Measurements from ENCODE around the gene SLC29A4.

SLC29A4 gene

DNA sequence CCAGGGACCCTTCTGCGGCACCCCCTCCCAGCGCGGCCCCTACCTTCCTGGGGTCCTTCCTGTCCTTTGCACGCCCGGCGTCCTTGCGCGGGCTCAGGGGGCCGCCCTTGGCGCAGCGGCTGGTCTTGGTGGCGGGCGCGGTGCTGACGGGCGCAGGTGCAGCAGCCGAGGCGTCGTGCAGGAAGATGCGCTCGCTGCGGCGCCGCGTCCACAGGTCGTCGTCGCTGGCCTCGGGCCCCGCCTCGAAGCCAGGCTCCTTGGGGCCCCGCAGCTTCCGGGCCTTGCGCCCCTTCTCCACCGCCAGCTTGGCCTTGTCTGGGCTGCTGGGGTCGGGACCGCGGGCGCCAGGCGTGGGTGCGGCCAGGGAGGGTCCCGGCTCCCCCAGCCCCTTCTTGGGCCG, 49.8 kb downstream of the SLC29A4 start:
- no peak for FAIRE-seq

GRCh38 chr7:5333121-5334045, 50.6 kb downstream of the SLC29A4 start:
- no peak for FAIRE-seq

DNA sequence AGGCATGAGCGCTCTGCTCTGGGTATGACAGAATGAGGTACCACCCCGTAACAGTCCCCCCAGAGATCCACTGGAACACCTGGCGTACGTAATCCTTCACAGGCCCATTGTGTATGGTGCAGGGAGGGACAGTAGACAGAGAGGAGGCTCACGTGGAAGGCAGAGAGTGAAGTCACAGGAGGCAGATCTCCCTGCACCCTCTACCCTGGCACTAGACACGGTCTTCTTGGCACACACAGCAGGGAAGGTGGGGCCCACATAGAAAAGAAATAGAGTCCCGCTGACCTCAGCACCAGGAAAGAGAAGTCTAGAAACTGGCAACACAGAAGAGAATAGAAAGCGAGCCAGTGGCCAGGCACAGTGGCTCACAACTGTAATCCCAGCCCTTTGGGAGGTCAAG, 51.9 kb downstream of the SLC29A4 start:
- no peak for FAIRE-seq

GRCh38 chr7:5337047-5337446, 54.3 kb downstream of the SLC29A4 start:
- no peak for FAIRE-seq

GRCh38 chr7:5339955-5340354, 57.2 kb downstream of the SLC29A4 start:
- FAIRE-seq, result no peak

DNA sequence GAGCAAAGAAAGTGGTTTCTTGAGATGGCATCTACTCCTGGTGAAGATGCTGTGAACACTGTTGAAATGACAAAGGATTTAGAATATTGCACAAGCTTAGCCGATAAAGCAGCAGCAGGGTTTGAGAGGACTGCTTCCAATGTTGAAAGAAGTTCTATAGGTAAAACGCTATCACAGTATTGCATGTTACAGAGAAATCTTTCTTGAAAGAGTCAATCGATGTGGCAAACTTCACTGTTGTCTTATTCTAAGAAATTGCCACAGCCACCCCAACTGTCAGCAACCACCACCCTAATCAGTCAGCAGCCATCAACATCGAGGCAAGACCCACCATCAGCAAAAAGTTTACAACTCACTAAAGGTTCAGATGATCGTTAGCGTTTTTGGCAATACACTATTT, 59.9 kb downstream of the SLC29A4 start:
- no peak for FAIRE-seq

GRCh38 chr7:5343884-5344283, 61.1 kb downstream of the SLC29A4 start:
- no peak for FAIRE-seq

DNA sequence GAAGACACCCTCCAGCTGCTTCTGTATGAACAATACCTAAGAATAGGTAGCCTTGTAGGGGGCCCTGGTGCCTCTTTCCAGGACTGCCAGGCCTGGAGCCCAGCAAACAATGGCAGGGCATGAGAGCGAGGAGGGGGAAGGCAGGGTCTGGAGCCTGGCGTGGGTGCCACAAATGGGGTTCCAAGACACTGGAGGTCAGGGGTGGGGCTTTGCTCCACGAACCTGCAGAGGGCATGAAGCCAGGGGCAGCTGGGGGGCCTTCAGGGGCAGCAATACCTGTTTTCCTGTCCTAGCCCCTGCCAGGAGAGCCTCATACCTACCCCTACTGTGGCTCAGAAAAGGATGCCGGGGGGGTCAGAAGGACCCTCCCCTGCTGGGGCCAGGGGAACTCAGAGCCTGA, 61.6 kb downstream of the SLC29A4 start:
- FAIRE-seq, result no peak

- no peak for FAIRE-seq
Observed at GRCh38 chr7:5345171-5345570, 62.4 kb downstream of the SLC29A4 start.

- FAIRE-seq, result no peak
Observed at GRCh38 chr7:5345671-5346070, 62.9 kb downstream of the SLC29A4 start.

GRCh38 chr7:5348134-5349004, 65.6 kb downstream of the SLC29A4 start:
- FAIRE-seq, result no peak

DNA sequence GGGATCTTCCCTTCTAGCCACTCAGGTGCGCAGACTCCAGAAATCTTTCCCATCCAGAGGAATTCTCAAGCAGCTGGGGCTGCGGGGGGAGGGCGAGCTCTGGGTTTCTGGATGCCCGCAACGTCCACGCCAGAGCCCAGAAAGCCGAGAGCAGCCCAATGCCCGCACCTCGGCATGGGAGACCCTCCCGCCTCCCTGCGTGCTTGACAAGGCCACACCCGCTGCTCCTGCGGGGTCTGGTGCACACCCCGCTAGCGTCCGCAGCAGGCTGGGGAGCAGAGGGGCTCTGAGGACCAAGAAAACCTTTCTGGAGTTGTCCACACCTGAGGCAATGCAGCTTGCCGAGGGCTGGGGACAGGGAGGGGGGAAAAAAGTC, 66.2 kb downstream of the SLC29A4 start:
- no peak for FAIRE-seq

DNA sequence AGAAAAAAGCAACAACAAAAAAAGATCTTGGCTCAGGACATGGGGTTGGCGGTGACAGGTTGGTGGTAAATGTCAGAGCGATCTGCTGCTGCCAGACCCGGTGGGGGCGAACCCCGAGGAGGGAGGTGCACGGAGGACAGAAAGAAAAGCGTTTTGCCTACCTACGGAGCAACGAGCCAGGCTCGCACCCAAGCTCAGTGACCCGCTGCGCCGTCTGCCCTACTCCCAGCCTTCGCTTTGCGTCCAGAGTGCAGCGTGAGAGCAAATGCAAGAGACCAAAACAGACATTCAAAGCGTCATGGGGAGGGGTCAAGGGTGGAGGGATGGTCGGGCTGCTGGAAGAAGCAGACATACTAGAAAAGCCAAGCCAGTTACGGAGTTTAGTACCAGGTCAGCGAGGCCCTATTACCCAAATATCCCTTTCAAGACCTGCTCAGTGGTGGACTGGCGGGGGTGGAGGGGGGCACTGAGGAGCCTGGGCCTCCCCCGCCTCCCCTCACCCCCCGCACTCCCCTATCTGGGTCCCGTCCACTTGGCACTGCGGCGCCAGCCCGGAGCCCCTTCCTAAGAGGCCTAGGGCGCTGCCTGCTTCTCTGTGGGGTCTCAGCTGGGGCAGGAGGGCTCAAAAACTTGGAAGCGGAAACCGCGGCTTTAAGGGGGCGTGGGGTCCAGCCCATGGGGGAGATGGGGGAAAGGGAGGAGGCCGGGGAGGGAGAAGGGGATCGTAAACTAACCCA, 66.9 kb downstream of the SLC29A4 start:
- no peak for FAIRE-seq

GRCh38 chr7:5350174-5350463, 67.4 kb downstream of the SLC29A4 start:
- FAIRE-seq, result no peak

GRCh38 chr7:5350600-5351385, 68.0 kb downstream of the SLC29A4 start:
- no peak for FAIRE-seq

GRCh38 chr7:5351507-5352265, 68.9 kb downstream of the SLC29A4 start:
- FAIRE-seq, result no peak

- no peak for FAIRE-seq
Observed at GRCh38 chr7:5352440-5353010, 69.8 kb downstream of the SLC29A4 start.

DNA sequence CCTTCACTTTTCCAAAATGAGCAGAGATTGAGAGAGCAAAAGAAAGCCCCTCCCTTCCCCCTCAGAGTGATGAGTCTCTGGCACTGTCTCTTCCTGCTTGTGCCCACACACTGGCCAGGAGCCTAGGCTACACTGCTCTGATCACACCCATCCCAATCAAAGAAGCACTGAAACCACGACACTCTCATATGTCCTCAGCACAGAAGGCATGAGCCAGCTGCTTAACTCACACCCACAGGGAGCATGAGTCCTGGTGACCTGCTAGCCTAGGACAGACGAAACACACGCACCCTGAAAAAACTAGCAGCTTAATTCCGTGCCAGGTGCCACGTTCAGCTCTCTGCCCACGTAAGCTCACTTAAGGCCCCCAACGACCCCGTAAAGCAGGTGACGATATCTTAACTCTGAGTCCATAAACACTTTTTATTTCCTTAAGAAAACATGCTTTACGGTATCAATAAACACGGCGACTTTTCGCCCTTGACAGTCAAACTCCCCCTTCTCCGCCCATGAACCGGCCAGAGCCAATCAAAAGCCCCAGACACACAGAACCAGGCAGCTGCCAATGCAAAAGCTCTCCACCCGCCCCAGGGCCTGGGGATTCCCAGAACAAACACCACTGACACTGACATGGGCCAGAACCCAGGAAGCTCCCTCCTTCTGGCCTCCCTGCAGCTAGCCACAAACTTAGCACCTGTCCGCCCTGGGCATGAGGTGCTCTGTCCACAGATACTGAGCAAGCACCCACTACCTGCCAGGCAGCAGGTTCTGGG, 71.9 kb downstream of the SLC29A4 start:
- FAIRE-seq, result peak; percentile 43
